Mesothelial cell of epicardium (in vitro differentiated cells): ENCODE results near the gene KRT82. TPM values are rescaled to one million over a fixed set of nuclear protein-coding genes. Genes with fewer than 3 reads are reported as not detected.

Experiments used
- DNase-seq, 2 experiments: peaks; one replicate each; pipeline ENCODE4 v3.0.0; 2021; ENCODE audit warnings: low spot score in 2 of 2; ENCODE audit not compliant: unreplicated experiment in 2 of 2
- H3K27ac Mint-ChIP-seq: 2 replicates; pipeline ENCODE4 v1.8.0; 2021; ENCODE audit warnings: mixed read lengths
- H3K27me3 Mint-ChIP-seq: 2 replicates; pipeline ENCODE4 v1.8.0; 2021; ENCODE audit warnings: low read depth, mixed read lengths
- H3K36me3 Mint-ChIP-seq: 2 replicates; pipeline ENCODE4 v1.8.0; 2021; ENCODE audit warnings: mixed read lengths
- H3K4me1 Mint-ChIP-seq: 2 replicates; pipeline ENCODE4 v1.8.0; 2021; ENCODE audit warnings: mixed read lengths
- H3K4me3 Mint-ChIP-seq: 2 replicates; pipeline ENCODE4 v1.8.0; 2021; ENCODE audit warnings: mild to moderate bottlenecking, moderate library complexity, mixed read lengths
- H3K9me3 Mint-ChIP-seq: 2 replicates; pipeline ENCODE4 v1.8.0; 2021; ENCODE audit warnings: mixed read lengths
- total RNA-seq: library from RNA; stranded (reverse); gene quantifications from 3 replicates; pipeline ENCODE4 v1.2.1, GENCODE V29; 2021
- TF ChIP-seq, protein P1 (sequence below): fragments of 200-600 bp; sonication (generic); IDR thresholded peaks from one replicate; pipeline ENCODE4 v1.5.0; 2021; ENCODE audit warnings: antibody characterized with exemption; ENCODE audit not compliant: unreplicated experiment

Gene KRT82
- total RNA-seq, 1 donor from 2014 or later, result not detected

DNA sequence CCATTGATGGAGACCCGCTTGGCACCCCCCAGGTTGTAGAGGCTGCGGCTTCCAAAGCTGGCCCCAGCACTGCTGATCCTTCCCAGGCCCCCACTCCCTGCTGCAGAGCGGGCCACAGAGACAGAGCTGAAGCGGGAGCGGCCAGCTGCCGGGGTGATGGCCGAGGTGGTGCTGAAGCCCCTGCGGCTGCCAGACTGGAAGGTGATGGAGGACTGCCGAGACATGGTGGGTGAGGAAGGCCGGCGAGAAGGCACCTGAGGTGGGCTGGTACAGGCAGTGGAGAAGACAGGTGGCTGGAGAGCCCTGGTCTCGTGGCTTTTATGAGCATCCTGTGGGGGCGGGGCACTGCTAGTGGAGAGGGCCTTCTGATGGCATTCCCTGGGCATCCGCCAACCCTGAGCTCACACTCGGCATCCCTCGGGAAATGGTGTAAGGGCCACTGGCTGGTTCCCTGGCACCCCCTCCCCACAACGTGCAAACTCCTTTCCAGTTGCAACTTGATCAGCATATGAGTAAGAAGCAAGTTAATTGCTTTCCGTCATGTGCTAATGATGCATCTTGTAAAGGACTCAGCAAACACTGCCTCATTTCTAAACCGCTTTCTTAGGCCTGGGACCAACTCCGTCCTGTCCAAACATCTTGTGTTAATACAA lies 28.1 kb upstream of the KRT82 start, which contains the start of gene KRT75:
Gene KRT75, minus strand, starts transcription at position 291 of the 653 bp plus-strand sequence. Its CDS starts 67 bp downstream, at position 224.
- Mint-ChIP-seq H3K9me3 (no peaks in the 10 kb centered on the region), H3K4me3 (no peak within 1 kb of the TSS), H3K36me3 (no peaks in the 10 kb centered on the region), H3K4me1 (peaks cover 23% of the 10 kb centered on the region), H3K27ac (no peak within 1 kb of the TSS), H3K27me3 (peaks cover 36% of the 10 kb centered on the region)
- no peak for DNase-seq
- TF ChIP-seq, protein P1, sequence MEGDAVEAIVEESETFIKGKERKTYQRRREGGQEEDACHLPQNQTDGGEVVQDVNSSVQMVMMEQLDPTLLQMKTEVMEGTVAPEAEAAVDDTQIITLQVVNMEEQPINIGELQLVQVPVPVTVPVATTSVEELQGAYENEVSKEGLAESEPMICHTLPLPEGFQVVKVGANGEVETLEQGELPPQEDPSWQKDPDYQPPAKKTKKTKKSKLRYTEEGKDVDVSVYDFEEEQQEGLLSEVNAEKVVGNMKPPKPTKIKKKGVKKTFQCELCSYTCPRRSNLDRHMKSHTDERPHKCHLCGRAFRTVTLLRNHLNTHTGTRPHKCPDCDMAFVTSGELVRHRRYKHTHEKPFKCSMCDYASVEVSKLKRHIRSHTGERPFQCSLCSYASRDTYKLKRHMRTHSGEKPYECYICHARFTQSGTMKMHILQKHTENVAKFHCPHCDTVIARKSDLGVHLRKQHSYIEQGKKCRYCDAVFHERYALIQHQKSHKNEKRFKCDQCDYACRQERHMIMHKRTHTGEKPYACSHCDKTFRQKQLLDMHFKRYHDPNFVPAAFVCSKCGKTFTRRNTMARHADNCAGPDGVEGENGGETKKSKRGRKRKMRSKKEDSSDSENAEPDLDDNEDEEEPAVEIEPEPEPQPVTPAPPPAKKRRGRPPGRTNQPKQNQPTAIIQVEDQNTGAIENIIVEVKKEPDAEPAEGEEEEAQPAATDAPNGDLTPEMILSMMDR, result no peak

DNA sequence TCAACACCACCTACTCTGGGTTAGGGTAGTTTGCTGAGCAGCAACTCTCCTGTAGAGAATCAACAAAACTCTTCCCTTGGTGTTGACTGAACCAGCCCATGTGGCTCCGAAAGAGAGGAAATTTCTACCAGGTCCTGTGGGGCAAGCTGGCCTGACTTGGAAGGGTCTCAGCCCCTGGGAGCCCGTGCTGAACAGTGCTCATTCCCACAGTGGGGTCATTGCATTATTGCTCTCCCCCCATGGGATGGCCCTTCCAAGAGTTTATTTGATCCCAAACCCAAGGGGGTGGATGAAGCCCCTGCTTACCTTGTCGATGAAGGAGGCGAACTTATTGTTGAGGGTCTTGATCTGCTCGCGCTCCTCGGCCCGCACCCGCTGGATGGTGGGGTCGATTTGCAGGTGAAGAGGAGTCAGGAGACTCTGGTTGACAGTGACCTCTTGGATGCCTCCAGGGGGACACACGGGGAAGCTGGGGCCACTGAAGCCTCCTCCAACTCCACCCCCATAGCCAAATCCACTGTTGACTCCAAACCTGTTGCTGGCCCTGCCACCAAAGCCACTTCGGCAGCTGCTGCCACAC lies 27.5 kb upstream of the KRT82 start:
- TF ChIP-seq, protein P1, result no peak
- Mint-ChIP-seq H3K27me3 (peaks cover 42% of the 10 kb centered on the region), H3K4me1 (peaks cover 19% of the 10 kb centered on the region), H3K36me3 (no peaks in the 10 kb centered on the region), H3K27ac (no peak overlapping the region), H3K9me3 (no peaks in the 10 kb centered on the region), H3K4me3 (no peak overlapping the region)
- DNase-seq, result no peak

DNA sequence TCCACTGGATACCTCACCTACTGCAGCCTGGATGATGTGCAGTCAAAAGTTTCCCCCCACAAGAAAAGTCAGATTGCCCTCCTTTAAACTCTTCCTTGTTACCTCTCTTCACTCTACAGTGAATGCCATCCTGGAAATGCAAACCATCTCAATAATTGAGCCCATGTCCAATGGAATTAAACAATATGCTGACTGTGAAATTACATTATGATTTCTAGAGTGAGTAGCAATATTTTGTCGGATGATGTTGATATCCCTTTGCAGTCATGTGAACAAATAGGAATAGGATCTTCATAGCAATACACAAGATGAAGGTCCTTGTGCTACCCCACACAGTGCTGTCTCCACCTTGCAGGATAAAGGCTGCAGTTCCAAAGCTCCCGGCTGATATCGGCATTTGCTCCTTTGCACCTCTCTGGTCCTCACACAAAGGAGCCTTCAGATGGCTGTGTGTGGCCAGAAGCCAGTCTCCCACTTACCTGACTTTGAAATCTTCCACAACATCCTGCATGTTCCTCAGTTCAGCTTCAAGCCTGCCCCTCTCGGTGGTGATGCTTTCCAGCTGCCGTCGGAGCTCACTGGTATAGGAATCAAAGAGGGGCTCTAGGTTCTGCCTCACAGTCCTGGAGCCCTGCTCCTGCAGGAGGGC lies 26.5 kb upstream of the KRT82 start:
- Mint-ChIP-seq H3K36me3 (no peaks in the 10 kb centered on the region), H3K27me3 (peaks cover 46% of the 10 kb centered on the region), H3K4me1 (peaks cover 17% of the 10 kb centered on the region), H3K4me3 (no peak overlapping the region), H3K9me3 (no peaks in the 10 kb centered on the region), H3K27ac (no peak overlapping the region)
- TF ChIP-seq, protein P1, result no peak
- no peak for DNase-seq

DNA sequence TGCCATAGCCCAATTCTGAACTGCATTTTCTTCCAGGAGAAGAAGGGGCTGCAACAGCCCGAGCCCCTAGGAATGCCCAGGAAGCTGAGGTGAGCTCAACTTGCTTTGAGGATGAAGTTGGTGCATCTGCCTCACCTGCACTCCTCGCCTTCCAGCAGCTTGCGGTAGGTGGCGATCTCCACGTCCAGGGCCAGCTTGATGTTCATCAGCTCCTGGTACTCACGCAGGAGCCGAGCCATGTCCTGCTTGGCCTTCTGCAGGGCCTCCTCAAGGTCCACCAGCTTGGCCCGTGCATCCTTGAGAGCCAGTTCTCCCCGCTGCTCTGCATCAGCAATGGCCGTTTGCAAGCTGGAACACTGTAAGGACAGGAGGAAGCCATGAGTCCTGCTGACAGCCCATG lies 22.0 kb upstream of the KRT82 start:
- no peak for DNase-seq
- no peak overlapping the region for H3K27ac Mint-ChIP-seq
- peaks cover 49% of the 10 kb centered on the region for H3K27me3 Mint-ChIP-seq

DNA sequence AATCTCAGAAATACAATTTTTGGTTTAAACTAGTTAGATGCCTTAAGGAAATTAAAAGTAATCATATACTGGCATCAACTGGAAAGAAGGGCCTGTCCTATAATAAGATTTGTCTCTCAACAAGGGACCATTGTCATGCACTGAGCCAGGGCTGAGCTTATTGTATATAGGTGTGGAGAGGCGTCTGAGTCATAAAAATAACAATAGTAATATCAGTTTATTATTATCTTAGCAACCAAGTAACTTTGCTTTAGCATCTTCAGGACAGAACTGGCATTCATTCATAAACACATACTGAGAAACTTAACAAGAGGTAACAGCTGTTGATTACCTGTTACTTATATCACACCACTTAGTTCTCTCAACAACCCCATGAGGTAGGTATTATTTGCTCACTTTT lies 20.9 kb upstream of the KRT82 start:
- Mint-ChIP-seq H3K9me3 (no peaks in the 10 kb centered on the region), H3K27me3 (peaks cover 39% of the 10 kb centered on the region), H3K4me3 (no peak overlapping the region), H3K36me3 (no peaks in the 10 kb centered on the region), H3K27ac (no peak overlapping the region), H3K4me1 (peaks cover 19% of the 10 kb centered on the region)
- DNase-seq, result no peak
- TF ChIP-seq, protein P1, result no peak

More for the DNA sequence above, 22.0 kb upstream of the KRT82 start:
- no peak overlapping the region for H3K4me3 Mint-ChIP-seq
- no peaks in the 10 kb centered on the region for H3K9me3 Mint-ChIP-seq
- no peaks in the 10 kb centered on the region for H3K36me3 Mint-ChIP-seq
- TF ChIP-seq, protein P1, result no peak
- H3K4me1 Mint-ChIP-seq, result peaks cover 14% of the 10 kb centered on the region
